ENCODE measurements around the gene OSBPL7.

DNA sequence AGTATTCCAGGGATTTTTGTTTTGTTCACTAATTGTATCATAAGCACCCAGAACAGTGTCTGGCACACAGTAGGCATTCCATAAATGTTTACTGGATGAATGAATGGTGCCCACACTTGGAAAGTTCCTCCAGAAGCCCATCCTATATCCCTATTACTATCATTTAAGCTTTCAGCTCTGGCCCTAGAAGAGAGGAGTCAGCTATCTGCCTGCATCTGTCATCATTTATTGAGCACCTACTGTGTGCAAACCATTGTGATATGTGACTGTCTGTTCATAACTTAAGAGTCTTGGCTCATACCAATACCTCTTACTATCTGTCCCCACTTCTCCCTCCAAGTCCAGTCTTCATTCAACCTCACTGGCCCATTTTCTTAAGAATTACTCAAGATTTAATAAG is 49.5 kb upstream of the OSBPL7 start:
- TF ChIP-seq EZH2 (optimal IDR thresholded peaks at IDR 0.05; ENCODE audit: low read depth, low read length) (no peak), CTCF (IDR thresholded peaks at IDR 0.05; ENCODE audit: low read length) (no peak), EZH2phosphoT487 (IDR thresholded peaks at IDR 0.05; ENCODE audit: low read length) (no peak)

All from MM.1S (cell line).